NCI-H2227 treated with DMSO at 0.1 percent for 48 hours (cell line): ENCODE results near the gene CD28.
"Not testable (repeated sequence)": the region's sequence is repeated elsewhere in the genome, so short reads cannot be mapped to it uniquely, and the experiment has no call there.

ENCODE experiments used
- DNase-seq: peaks from one replicate; lab custom pipeline; 2025; lab: John Stamatoyannopoulos, UW

CD28 gene

DNA sequence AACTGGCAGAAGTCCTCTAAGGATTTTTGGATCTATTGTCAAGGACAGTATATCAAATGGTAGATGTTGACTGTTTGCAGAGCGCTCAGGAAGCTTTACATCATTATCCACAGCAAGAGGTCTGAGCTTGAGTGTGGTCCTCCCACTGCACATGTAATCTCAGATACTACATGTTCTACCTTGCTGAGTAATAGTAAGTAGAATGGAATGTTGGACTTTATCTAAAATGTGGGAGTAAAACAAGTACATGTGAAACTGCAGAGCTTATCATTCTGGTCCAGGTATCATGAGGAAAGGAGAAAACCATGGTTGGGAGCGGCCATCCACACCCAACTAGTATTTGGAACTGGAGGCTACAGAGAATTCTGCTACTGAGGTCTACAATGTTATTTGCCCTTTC is 19.3 kb upstream of the CD28 start:
- DNase-seq: no peak

- DNase-seq: no peak
These were observed 17.6 kb upstream of the CD28 start for GRCh38 chr2:203688798-203689197.

- DNase-seq: no peak
These were observed 16.9 kb upstream of the CD28 start for GRCh38 chr2:203689426-203690116.

GRCh38 chr2:203690117-203690431 is 16.4 kb upstream of the CD28 start:
- DNase-seq: no peak

DNA sequence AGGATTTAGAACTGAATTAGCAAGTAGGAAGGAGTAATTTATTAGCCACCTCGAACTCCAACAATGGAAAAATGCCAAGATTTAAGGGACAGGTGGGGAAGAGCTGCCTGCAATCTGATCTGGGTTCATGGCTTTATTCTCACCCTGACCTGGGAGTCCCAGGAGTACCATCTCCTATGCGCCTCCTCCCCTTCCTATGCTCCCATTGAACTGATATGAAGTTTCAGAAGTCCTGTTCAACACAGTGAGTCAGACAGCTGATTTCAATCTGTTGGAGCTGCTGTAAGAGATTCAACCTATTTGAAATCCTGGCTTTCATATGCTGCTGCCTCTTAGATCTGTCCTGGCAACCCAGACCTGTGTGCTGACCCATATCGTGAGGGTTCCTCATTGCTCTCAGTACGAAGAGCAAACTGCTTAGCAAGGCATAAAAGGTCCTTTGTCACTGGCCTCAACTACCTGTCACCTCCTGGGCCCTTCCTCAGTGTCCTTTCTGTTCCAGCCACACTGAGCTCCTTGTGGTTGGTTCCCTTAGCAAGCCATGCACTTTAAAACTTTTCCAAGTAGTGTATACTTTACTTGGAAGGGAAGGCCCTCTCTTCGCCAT is 15.9 kb upstream of the CD28 start:
- DNase-seq: no peak

DNA sequence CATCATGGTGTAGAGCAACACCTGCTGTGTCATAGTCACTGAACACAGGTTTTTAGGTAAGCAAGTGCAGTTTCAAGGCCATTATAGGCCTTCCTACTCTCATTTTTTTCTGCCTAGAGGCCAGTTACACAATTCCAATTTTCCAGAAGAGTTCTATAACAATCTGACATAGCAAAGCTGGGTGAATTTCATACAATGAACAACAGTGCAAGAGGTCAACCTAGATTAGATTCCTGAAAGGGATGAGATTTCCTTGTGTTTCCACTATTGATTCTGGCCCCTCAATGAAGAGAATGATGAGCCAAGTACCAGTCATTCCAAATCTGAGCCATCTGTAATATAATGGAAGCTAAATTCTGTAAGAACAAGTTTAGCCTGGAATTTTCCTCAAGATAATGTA is 15.3 kb upstream of the CD28 start:
- DNase-seq: no peak

- no peak for DNase-seq
These were observed 14.3 kb upstream of the CD28 start for GRCh38 chr2:203692031-203692710.

DNA sequence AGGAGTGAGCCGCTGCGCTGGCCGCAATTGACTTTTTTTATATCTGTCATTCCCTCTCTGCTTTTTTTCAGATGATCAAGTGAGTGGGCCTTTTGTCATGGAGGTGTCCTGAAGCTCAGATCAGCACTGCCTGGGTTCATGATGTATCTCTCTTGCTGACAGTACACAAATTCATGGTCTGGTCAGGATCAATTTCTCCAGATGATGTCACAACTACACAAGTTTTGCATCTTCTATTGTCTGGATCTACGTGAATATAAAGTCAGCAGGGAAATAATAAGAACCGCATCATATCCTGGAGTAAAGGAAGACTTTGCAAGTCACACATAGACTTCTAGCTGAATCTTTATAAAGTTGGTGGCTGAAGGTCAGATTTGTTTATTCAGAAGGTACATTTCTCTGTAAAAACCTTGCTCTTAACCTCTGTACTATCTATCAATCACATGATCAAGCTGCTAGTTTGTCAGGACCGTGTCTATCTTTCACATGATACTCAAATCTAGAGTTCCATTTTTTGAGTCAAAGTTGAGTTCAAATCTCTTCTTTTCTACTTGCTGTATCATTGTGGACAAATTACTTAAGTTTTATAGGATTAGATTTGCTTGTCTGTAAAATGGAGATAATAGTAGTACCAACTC is 13.1 kb upstream of the CD28 start:
- DNase-seq: no peak

- no peak for DNase-seq
These were observed 12.2 kb upstream of the CD28 start for GRCh38 chr2:203694191-203694590.

- DNase-seq: no peak
These were observed 9.2 kb upstream of the CD28 start for GRCh38 chr2:203697190-203697589.

DNA sequence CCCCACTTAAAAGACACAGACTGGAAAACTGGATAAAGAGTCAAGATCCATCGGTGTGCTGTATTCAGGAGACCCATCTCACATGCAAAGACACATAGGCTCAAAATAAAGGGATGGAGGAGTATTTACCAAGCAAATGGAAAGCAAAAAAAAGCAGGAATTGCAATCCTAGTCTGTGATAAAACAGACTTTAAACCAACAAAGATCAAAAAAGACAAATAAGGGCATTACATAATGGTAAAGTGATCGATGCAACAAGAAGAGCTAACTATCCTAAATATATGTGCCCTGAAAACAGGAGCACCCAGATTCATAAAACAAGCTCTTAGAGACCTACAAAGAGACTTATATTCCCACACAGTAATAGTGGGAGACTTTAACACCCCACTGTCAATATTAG is 8.7 kb upstream of the CD28 start:
- not testable (repeated sequence) for DNase-seq

GRCh38 chr2:203698410-203698809 is 8.0 kb upstream of the CD28 start:
- not testable (repeated sequence) for DNase-seq

- no peak for DNase-seq
These were observed 2.0 kb upstream of the CD28 start for GRCh38 chr2:203704430-203704829.

DNA sequence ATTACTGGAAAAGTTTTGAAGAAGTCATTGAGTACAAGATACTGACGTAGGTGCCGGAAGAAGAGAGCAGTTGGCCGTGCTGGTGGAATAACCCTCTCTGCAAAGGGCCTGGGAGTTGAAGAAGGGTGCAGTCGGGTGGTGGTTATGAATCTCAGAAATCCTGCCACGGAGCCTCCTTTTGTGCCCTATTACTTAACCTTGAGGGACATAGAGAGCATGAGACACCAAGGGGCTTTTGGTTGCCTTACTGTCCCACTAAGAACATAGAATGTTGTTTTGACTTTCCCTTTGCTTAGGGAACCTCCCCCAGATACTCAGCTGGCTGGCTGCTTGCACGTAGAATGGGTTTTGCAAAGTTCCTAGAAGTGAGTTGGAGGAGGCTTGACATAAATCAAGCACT is 1.3 kb upstream of the CD28 start:
- no peak for DNase-seq

DNA sequence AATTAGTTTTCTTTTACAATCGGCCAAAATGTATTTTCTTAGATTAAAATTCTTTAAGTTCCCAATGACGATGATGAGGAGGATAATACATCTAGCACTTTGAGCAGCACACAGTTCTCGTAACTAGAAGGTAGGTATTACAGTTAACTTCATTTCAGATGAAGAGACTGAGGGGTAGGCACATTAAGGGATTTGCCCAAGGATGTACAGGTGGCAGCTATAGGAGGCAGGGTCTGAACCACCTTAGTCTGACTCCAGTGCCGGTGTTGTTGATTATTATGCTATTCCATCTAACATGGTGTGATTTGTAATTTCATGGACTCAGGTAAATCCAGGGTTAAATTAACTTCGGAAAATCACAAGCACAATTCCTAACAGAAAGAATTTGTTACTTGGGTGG is 1.1 kb downstream of the CD28 start:
- no peak for DNase-seq

GRCh38 chr2:203708846-203709396 is 2.5 kb downstream of the CD28 start:
- DNase-seq: no peak

DNA sequence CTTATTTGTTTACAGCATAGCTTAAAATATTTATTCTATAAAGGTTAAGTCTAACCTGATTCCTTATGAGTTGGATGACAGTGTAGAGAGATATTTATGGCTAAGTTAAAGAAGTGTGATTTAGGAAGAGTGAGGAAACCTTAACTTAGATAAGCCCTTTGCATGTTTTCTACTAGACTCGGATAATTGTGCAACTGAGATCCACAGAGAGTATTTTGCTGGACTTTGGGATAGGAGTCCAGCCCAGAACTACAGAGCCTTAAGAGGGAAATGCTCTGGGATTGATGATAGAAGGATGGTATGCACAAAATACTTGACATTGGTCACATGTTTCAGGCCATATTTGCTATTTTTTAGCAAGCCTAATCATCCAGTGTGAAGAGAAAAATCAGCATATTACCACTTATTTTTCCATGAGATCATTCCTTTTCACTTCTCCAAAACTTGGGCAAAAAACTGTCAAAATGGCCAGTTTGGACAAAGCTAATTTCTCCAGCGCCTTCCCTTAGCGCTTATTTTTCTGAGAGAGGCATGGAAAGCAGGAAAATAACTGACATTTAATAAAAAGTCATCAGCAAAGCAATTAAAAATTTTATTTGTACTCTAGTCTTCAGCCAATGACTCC is 3.1 kb downstream of the CD28 start:
- no peak for DNase-seq

- no peak for DNase-seq
These were observed 3.8 kb downstream of the CD28 start for GRCh38 chr2:203710226-203710625.

DNA sequence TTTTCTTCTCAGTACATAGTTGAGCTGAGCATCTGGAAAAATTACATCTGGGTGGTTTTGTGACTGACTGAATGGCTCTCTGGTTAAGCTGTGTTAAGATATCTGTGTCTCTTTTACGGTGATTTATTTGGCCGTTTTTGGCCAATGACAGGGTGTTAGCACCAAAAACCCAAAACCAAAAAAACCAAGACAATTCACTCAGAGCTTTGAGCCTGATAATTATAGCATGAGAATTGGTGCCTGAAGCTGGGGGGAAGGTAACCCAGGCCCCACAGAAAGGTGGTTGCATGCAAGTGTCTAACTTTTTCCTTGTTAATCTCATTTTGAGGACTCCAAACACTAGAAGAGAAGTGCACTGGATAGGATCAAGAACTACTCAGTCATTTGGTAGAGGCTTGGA is 4.5 kb downstream of the CD28 start:
- DNase-seq: no peak

GRCh38 chr2:203711399-203711798 is 5.0 kb downstream of the CD28 start:
- DNase-seq: no peak

DNA sequence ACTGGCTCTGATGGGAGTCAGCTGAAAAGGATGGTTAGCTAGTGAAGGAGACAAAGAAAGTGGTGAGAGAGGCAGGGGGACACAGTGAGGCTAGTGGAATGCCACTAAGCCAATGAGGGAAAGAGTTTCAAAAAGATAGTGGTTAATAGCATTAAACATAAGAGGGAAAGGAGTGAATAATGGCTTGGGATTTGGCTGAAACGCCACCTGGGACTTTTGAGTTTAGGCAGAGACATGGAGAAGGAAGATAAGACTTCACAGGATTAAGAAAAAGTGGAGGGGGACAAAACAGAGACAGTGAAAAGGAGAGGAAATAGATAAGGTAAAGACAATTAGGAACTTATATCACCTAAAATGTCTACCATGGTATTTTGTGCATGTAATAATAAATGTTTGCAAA is 6.9 kb downstream of the CD28 start:
- DNase-seq: no peak

- DNase-seq: no peak
These were observed 7.7 kb downstream of the CD28 start for GRCh38 chr2:203714112-203714511.
